GM19238 (cell line): Measurements from ENCODE around the gene RBM45.
"Not testable (repeated sequence)": the region's sequence is repeated elsewhere in the genome, so short reads cannot be mapped to it uniquely, and the experiment has no call there.

Experiments
- DNase-seq: peaks from one replicate; pipeline ENCODE4 v3.0.0; 2011; ENCODE audit warnings: low spot score; ENCODE audit not compliant: insufficient read length

RBM45 gene

DNA sequence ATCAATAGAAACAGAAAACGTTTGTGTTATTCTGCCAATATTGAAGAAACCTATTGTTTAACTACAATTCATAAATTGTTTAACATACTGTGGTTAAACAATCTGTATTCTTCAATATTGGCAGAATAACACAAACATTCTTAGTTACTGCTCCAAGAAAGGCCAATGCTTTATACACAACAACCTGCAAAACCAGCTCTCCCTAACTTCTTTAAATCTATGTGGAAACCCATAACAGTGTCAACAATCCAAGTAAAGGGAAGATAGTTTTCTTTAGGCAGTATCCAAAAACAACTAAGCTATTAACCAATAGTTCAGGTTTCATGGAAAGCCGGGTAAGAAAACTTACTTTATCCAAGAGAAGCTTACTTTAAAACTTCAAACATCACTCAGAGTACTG is 6.2 kb upstream of the RBM45 start:
- DNase-seq, result no peak

DNA sequence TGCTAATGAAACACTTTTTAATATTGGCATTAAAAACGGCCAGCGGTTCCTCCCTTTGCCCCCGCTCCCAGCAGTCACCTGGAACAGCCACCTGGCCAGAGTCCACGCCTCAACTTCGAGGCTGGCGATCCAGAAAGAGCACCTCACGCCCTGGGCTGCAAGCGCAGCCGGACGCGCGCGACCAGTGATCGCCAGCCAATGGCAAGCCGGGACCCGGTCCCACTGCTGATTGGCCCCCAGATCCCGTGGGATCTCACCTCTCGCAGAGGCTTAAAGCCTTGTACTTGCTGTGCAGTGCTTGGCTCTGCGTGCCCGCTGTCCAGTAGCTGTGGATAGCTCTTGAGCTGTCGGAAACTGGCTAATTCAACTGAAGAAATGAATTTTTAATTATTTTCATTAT is 4.1 kb upstream of the RBM45 start:
- DNase-seq, result no peak

DNA sequence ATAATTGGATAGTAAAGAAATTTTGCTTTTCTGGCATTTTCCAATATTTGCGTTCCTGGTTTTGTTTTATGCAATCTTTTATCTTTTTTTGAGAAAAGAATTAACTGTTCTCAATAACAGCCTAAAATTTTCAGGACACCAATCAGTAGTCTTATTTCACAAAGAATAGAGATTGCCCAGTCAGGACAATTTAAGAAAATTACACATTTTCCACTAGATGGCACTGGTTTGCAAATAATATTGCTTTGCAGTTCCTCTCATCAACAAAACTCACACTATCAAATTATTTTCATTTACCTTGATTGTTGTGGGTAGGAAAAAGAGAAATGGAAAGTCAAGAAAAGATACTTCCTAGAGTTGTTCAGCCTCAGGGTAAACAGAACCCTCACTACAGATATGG is 2.4 kb upstream of the RBM45 start:
- DNase-seq, result peak; percentile 12

DNA sequence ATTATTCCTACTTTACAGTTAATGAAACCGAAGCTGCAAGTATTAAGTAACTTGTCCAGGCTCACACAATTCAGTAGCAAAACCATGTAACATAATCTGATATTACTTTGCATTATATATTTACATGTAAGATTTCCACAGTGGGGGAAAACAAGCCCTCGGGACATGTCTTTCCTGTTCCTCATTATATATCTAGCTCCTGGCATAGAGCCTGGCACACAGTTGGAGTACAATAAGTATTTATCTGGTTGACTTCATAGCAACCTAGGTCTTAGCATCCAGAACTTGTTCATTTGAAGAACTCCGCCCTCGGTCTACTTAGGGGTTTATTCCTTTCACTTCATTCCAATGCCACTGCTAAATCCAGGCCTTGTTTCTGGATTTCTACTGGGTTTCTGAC is 1.6 kb upstream of the RBM45 start:
- no peak for DNase-seq

DNA sequence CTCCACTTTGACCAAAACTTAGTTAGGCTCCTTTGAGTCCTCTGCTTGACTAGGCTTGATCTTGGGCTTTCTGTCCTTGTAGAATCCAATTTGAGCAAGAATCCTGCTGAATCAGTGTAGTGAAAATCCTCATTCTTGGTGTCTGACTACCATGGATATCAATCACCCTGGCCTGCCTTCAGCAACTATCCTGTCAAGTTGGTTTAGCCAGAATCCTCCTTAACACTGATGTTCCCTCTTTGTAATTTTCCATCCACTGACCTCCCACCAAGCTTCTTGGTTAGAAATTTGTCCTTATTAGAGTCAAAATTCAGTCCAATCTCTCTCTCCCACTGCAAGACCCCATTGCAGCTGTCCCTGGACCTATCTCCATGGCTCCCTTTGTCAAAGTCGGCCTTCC is 494 bp upstream of the RBM45 start:
- DNase-seq, result no peak

DNA sequence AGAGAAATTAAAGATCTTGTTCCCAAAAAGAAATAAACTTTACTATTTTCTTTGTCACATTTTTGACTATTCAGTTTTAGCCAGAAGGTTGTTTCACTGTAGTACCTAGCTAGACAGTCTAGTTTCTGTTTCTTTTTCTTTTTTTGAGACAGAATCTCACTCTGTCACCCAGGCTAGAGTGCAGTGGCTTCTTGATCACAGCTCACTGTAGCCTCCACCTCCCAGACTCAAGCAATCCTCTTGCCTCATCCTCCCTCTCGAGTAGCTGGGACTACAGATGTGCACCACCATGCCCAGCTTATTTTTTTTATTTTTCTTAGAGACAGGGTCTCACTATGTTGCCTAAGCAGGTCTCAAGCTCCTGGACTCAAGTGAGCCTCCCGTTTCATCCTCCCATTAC is 2.2 kb downstream of the RBM45 start:
- DNase-seq, result no peak

DNA sequence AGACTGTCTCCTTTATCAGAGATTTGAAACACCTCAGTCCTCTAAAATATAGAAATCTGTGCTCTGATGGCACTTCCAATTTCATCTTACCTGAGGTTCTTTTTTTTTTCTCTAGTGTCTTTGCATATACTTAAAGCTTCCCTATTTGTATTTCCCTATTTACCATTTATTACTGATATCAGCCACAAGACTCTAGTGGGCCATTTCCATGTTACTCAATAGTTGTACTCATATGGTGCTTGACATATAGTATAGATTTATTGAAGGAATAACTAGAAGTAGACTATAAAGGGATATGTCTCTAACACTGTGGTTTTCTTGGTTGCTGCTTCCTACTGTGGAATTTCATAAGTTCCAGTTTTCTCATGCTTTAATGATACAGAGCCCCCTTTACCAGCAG is 3.0 kb downstream of the RBM45 start:
- no peak for DNase-seq

DNA sequence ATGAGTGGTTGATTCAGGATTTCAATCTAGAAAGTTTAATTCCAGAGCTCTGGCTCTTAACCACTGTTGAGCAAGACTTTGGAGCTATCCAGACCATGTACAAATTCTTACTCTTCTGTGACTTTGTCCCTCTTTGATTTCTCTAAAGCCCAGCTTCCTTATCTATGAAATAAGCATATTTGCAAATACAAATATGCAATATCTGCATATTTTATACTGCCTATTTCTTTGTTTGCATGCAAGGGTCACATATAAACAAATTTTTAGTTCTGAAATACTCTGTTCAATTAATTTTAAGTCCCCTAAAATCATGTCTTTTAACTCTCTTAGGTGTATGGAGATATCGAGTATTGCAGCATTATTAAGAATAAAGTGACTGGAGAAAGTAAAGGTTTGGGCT is 5.5 kb downstream of the RBM45 start:
- DNase-seq, result no peak

DNA sequence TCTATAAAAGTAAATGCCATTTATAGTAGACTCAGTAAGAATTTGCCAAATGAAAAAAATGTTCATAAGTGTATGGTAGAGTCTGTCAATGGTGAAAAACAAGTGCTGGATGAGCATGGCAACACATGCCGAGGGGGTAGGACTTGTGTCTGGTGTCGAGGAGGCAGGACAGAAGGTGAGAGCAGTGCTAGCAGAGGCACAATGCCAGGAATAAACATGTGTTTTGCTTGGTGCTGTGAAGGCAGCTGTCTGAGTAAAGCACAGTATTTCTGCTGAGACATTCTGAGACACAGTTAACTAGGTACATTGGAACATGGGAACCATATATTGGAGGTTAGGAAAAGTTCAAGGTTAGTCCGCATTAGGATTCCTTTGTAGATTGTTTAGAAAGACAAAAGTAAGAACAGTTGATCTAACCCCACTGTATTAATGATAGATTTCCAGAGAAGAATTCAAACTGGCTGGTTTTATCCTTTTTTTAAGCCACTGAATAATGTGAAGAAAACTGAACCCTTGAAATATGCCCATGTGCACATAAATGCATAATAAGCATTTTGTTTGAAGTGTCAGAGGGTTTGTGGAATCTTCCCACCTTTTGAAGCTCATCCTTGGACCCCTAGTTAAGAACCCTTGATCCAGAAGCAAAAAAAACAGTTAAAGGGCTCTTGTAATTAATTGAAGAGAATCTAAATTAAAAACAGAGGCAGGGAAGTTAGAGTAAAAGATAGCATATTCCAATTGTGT is 7.1 kb downstream of the RBM45 start:
- DNase-seq, result no peak

DNA sequence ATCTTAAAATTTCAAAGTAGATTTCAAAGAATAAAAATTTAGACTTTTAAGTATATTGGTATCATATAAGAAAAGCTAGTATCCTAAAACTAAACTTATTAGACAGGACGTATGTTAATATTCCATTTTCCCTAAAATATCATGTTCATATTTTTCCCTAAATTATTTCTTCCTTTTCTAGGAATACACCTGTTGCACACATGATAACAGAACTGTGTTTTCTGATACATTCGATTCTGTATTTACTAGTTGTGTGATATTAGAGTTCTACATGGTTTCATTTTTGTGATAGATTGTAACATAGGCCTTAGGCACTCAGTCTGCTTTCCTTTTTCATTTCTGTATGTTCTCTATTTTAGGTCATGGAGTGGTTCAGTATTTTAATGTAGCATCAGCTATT is 10.9 kb downstream of the RBM45 start:
- no peak for DNase-seq

DNA sequence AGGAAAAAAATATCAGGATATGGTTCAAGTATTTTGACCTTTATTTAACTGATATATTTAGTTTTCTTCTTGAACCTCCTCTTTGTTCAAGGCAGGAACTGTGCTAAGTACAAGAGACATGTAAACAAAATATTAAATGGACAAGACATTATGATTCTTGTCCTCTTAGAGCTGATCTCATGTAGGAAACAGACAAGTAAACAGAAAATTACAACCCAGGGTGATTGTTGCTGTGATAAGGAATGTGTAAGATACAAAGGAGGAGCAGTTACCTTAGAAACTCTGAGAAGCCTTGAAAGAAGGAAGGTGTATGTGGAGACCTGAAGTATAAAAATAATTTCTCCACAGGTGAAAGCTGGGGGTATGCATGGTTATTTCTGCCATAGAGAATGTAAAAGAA is 12.9 kb downstream of the RBM45 start:
- no peak for DNase-seq

DNA sequence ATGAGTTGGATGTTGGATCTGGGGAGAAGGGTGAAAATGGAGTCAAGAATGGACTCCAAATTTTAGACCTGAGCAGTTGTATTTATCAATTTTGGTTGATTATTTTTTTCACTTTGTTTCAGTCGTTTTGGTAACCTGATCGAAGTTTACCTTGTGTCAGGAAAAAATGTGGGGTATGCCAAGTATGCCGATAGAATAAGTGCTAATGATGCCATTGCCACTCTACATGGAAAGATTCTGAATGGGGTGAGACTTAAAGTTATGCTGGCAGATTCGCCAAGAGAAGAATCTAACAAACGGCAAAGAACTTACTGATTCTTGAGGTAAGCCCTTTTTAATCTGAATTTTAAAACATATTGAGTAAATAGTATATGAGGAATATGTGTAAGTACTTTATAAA is 13.6 kb downstream of the RBM45 start:
- DNase-seq, result no peak

DNA sequence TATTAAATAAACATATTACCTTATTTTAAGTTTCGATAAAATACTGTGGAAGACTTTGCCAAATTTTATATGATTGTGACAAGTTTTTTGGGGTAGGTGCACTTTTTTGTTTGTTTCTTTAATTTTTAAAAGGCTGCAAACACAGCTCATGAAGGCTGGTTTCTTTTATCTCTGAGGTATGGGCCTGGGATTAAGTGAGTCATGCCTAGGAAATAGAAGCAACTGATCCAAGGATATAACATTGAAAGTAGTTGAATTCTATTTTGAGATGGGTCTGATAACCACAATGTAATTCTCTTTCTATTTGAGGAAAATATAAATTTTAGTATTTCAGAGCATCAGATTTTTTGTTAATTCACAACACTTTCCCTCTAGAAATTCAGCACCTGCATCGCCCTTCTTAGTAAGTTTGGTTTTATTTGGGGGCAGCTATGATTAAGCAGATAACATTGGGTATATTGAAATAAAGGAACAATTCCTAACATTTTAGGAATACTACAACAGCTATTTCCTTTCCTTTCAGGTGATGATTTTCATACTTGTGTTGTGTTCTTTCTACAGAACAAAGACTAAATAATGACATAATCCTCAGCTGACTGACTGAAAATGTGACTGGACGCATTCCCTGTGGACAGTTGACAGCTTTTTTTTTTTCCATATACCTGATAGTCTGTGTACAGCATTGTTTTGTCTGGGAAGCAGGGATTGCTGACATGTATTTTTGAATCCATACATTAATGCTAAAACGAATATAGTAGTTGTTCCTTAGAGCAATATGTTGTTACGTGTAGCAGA is 16.8 kb downstream of the RBM45 start:
- no peak for DNase-seq

DNA sequence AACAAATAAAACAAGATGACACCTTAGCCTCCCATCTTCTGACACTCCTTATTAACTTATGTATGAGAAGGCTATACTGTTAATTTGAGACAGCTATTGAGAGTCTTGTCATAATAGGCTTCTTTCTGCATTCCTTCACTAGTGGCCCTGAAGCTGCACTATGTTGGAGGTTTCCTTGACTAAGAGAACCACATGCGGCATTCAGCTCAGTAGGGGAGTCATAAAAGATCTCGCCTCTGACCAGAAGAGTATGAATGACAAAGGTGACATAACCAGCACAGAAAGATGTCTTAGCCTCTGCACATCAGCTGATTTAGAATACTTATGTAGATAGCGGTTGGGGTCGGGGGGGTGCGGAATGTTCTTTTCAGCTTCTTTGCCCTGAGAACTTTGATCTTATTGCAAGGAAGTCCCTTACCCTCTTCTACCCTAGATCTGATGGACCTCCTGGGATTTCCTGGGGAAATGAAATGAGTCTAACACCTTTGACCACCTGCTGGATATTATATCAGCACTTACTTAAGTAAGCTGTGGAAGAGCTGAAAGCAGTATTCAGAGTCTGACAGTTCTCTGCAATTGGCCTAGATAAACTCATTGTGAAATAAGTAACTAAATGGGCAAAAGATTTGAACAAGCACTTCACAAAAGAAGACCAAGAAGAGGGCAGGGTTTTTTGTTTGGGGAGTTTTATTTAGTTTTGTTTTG is 24.2 kb downstream of the RBM45 start:
- DNase-seq, result no peak

DNA sequence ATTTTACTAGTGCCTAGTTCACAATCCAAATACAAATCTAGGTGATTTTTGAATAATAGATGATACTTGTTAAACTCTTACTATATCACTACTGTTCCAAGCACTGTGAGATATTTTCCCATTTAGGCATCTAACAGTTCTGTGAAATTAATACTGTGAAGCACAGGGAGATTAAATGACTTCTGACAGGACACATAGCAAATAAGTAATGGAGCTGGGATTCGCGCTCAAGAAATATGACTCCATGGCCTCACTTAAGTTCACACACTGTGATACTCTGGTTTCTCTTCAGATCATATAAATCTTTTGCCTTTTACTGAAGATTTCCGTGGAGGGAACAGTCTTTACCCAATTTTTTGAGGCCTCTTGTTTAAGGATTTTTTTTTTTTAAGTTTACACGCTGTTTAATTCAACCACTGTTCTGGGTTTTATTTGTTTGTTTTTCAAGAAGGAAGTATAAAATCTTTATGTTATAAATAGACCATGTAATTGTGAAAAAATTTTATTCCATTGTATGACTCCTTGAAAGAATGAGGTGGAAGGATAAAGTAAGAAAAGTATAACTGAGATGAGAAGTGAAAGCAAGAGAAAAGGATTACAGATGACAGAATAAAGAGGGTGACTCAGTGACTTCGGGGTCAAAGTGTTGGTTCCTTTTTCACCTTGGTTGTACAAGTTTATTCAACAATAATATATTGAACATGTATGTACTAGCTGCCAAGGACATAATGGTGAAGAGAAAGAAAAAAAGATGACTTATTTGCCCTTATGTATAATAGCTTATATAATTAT is 30.2 kb downstream of the RBM45 start:
- no peak for DNase-seq

DNA sequence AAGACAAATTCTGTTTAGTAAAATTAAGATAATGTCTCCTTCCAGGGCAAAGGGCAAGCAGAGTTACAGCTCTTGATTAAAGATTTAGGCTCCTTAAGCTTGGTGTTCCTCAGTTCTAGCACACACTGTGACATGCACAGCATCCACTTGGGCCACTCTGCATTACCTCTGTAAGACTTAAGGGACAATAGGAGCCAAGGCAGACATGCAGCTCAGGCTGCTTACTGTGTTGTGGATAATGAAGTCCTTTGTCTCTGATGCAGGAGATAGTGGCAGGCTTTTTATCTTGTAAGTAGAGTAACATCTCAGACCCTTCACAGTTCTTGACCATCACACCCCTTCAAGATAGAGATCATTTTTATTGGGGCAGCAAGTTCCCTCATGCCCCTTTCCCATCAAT is 31.2 kb downstream of the RBM45 start:
- DNase-seq, result no peak

DNA sequence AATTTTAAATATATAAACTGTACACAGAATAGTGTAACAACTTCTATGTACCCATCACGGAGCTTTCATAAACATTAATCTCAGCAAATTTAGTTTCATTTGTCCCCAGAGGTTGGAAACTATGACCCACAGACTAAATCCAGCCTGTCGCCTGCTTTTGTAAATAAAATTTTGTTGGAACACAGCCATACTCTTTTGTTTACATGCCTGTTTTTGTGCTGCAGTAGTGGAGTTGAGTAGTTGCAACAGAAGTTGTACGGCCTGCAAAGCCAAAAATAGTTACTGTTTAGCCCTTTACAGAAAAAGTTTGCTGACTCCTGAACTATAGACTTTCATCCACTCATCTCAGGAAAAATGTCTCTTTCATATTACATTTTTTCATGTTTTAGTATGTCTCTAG is 39.8 kb downstream of the RBM45 start:
- DNase-seq, result no peak

DNA sequence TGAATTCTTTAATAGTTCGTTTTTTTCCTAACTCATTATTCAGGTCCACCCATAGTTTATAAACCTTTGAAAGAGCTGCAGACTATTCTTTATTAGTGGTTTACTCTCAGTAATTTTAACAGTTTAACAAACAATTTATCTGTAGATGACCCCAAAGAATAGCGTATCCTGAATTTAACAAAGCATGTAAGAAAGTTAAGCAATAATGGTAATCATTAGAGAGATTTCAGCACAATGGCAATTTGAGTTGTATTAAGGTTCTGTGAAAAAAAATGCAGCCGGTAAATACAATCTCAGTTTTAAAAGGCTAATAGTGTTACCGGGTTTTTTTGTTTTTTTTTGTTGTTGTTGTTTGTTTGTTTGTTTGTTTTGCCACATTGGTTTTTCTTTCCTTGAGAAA is 40.3 kb downstream of the RBM45 start:
- DNase-seq, result no peak

DNA sequence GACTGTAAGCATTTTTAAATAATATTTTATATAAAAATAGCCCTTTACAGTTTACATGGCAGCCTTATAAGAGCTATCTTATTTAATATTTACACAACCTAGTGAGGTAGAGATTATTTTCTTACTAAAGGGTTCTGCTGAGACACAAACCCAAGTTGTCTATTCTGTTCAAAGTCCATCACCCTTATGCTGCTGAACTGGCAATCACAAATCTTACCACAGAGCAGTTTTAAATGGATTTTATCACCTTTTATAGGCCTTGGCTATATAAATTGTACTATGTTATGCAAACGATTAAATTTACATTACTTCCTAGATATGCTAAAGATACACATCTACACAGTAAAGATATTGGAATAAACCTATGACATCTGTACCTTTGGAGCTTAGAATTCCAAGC is 40.7 kb downstream of the RBM45 start:
- DNase-seq, result no peak

DNA sequence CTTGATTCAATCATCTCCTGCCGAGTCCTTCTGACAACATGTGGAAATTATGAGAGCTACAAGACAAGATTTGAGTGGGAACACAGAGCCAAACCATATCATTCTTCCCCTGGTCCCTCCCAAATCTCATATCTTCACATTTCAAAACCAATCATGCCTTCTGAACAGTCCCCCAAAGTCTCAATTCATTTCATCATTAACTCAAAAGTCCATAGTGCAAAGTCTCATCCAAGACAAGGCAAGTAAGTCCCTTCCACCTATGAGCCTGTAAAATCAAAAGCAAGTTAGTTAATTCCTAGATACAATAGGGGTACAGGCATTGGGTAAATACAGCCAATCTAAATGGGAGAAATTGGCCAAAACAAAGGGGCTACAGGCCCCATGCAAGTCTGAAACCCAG is 41.6 kb downstream of the RBM45 start:
- not testable (repeated sequence) for DNase-seq

DNA sequence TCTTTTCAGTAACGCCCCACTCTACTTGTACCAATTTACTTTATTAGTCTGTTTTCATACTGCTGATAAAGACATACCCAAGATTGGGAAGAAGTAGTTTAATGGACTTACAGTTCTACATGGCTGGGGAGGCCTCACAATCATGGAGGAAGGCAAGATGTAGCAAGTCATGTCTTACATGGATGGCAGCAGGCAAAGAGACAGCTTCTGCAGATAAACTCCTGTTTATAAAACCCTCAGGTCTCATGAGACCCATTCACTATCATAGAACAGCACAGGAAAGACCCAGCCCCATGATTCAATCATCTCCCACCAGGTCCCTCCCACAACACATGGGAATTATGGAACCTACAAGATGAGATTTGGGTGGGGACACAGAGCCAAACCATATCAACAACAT is 43.3 kb downstream of the RBM45 start:
- DNase-seq, result no peak

DNA sequence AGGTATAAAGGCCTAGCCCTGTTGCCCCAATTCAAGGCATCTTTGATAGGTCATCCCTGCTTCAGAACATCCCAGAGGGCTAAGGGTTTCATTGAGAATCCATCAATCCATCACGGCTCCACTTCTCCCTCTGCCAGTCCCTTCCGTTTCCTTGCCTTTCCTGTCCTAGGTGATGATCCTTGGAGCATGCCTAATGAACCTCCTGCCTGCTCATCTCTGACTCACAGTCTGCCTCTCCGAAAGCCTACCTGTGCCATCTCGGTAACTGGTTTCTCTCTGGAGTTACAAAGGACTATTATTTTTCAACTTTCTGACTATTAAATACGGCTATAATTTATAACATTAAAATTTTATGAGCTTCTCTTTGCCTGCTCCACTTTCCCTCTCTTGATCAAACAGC is 45.3 kb downstream of the RBM45 start:
- no peak for DNase-seq
